HG02973 (cell line): ENCODE data around the gene BBS7.
A peak's percentile ranks its signal among the peaks of the same experiment; 100 is the strongest.

Experiments used
- ATAC-seq: cut with Tn5 transposase; IDR thresholded peaks from one replicate; pipeline ENCODE4 v1.9.1; 2021; ENCODE audit warnings: moderate library complexity; ENCODE audit not compliant: unreplicated experiment

The BBS7 gene

GRCh38 chr4:121869841-121870822 lies at the start of gene BBS7:
Gene BBS7, minus strand, starts transcription at chr4:121870474. Its CDS starts 161 bp downstream, at chr4:121870313.
- ATAC-seq: peak; percentile 98

DNA sequence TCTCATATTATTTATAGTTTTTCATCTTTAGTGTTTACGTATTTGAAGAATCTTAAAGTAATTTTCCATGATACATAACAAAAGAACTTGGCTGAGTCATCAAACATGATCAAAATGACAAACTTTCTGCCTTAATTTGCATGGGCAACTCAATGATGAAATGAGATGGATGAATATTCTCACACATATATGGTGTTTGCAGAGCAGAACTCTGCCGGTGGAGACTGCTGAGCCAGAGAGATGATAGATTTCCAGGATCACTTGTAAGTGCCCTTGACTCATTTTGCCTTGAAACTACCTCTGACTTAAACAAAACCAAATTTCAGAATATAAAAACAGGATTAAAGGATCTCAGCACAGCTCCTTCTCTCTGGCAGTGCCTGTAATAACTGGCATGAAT lies 43.4 kb upstream of the BBS7 start:
- ATAC-seq: no peak

- no peak for ATAC-seq
Measured at GRCh38 chr4:121908346-121908745, 38.1 kb upstream of the BBS7 start.

DNA sequence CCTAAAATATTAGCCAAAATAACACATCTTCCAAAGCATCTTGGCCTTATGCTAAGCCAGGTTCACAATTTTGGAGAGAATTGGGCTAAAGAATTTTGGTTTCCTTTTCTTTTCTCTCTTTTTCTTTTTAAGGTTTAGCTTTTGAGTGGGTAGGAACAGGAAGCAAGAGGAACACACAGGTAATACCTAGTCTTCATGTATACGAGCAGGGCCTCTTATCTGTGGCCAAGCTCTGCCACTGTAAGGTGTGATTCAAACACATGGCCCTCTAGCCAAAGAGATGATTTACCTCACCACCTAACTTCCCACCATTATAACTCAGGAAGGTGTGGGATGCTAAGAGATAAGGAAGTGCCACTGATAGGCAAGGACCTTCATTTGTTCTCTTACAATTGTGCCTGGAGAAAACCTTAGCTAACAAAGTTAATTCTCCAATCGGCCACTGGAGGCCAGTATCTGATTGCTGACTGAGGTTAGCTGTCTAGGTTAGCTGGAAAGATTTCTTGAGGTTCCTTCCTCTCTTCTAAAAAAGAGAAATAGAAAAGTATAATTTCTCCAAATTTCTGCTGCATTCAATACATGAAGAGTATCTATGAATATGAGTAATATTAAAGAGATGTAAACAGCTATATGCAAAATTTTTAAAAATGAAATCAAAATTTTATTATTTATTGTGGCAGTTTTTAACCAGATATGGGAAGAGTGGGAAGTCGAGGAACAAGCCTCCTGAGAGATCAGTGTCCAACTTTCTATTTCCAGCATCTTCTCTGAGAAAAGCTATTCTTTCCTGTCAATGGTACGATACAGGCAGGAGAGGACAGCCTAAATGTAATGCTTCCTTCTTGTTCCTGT lies 30.1 kb upstream of the BBS7 start:
- peak; percentile 94 for ATAC-seq

GRCh38 chr4:121898150-121898549 lies 27.9 kb upstream of the BBS7 start:
- no peak for ATAC-seq

- no peak for ATAC-seq
Measured at GRCh38 chr4:121888134-121888533, 17.9 kb upstream of the BBS7 start.

- no peak for ATAC-seq
Measured at GRCh38 chr4:121885115-121885514, 14.8 kb upstream of the BBS7 start.

DNA sequence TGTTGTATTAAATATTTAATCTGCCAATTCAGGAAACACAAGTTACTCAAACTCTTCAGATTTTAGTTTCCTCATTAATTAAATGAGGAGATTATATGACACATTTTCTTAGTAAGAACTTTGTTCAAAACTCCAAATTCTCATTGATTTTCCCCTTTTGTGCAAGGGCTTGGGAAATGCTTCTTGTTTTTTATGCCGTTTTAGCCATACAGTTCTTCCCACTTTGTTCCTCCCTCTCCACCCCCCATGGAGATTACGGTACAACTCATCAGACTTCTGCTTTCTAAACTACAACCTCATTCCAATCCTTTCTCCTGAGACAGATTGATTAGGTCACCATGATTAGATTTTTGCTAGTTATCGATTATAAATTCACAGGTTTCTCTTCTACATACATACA lies 10.9 kb upstream of the BBS7 start:
- no peak for ATAC-seq

GRCh38 chr4:121879135-121879534 lies 8.9 kb upstream of the BBS7 start:
- ATAC-seq: no peak

- no peak for ATAC-seq
Measured at GRCh38 chr4:121877041-121877773, 6.9 kb upstream of the BBS7 start.

GRCh38 chr4:121876070-121876469 lies 5.8 kb upstream of the BBS7 start:
- no peak for ATAC-seq

- no peak for ATAC-seq
Measured at GRCh38 chr4:121875652-121876051, 5.4 kb upstream of the BBS7 start.

DNA sequence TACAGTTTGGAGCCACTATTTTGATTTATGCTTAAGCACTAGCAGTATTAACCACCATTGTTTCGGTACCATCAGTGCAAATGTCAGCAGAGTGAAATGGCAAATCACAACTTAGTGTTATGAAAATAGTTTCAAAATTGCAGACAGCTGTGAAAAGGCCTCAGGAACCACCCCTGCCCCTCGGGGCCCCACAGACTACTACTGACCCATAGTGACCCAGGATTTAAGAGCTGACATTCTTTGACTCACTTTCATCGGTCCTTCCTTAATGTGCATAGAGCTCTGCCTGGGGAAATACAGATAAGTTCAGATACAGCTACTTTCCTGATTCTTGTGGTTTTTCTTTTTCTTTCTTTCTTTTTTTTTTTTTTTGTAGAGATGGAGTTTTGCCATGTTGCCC lies 3.3 kb upstream of the BBS7 start:
- peak; percentile 23 for ATAC-seq

GRCh38 chr4:121863799-121864198 lies 6.5 kb downstream of the BBS7 start:
- no peak for ATAC-seq

- no peak for ATAC-seq
Measured at GRCh38 chr4:121861426-121861825, 8.8 kb downstream of the BBS7 start.

- ATAC-seq: no peak
Measured at GRCh38 chr4:121860121-121860520, 10.2 kb downstream of the BBS7 start.

DNA sequence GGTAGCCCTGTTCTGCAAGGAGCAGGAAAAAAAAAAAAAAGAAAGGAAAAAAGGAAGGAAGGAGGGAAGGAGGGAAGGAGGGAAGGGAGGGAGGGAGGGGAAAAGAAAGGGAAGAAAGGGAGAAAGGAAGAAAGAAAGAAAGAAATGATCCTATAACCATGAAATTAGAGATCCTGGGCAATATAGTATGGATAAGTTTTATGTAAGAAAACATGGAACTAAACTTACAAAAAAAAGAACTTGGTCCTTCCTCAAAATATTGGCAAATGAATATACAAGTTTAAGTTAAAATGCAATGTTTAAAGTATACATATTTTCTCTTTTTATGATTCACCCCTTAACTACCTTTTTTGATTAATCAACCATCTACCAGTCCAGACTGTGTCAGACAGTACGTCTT lies 18.9 kb downstream of the BBS7 start:
- ATAC-seq: no peak

DNA sequence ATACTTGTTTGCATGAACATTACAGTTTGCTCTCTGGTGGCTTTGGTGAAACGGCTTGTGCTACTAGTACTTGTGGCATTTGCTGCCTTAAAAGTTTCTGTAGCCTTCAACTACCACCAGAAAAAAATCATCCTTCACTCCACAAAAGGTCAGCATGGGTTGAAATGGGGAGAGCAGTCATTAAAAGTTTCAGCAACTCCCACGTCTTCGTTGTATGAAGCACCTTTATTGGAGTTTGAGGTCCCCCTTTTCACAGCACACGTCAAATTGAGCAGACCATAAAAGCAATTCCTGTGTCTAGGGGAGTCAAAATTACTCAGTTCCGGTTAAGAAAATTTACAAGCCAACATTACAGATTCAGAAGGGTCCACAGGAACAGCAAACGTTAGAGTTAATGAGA lies 23.6 kb downstream of the BBS7 start:
- no peak for ATAC-seq

DNA sequence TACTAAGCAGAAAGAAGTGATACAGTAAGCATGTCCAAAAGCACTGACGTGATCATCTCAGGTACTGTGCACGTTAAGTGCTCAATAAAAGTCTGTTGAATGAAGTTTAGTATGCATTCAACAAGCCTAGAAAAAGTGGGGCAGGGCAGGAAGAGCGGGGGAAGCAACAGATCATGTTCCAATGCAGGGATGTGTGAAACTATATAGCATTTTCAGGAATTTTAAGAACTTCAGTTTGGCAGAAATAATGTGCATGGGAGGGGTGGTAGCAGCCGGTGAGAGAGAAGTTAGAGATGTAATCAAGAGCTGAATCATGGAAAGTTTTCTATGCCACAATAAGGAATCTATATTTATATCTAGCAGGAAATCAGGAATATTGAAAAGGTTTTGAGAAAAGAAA lies 27.4 kb downstream of the BBS7 start:
- ATAC-seq: no peak

DNA sequence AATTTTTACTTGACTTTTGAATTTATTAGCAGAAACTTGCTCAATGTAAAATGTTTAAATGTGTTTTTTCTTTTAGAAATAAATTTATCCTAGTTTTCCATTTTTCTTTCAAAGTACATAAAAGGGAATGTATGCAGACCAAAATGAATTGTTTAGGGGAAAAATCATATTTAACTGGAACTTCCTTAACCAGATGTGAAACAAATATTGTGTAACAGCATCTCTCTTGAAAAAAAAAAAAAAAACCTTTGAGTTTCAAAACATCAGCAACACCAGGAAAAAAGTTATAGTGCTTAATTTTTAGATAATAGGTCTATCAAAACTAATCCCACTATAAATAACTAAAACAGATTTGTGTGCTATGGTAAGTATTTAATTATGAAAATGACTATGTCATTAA lies 32.1 kb downstream of the BBS7 start:
- no peak for ATAC-seq

GRCh38 chr4:121829511-121829910 lies 40.8 kb downstream of the BBS7 start:
- ATAC-seq: no peak
